GM21390 (cell line): Measurements from ENCODE around the gene PROM2.

Experiments used
- ATAC-seq: cut with Tn5 transposase; IDR thresholded peaks from one replicate; pipeline ENCODE4 v1.9.1; 2021; ENCODE audit not compliant: unreplicated experiment

Gene PROM2

DNA sequence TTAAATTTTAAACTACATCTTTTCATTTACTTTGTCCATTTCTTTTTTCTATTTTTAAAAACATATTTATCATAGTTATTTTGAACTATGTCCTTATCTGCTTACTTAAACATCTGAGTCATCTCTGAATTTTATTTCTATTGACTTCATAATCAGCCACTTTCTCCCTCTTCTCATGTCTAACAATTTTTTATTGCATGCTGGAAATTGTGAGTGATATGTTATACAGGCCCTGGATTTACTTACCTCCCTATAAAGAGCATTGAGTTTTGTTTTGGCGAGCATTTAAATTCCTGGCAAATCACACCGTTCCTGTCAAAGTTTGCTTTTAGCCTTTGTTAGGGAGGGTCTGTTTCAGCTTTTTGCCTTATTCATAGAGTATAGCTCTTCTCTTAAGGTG lies 62.2 kb downstream of the PROM2 start:
- ATAC-seq: no peak

GRCh38 chr2:95337829-95338228 lies 63.6 kb downstream of the PROM2 start:
- ATAC-seq: no peak
